Fibroblast of lung (primary cell): ENCODE results near the gene DICER1. TPM values are rescaled to one million over a fixed set of nuclear protein-coding genes. Genes with fewer than 3 reads are reported as not detected.

Experiments
- DNase-seq, 2 donors: peaks; one replicate each; pipeline versions ENCODE4 v3.0.0 to v3.0.0-alpha.2; 2010; ENCODE audit warnings: low read depth in 2 of 2
- H2AFZ ChIP-seq: 2 replicates; pipeline ENCODE4 v1.5.1; 2012; ENCODE audit warnings: low read length, control low read depth, inconsistent platforms
- H3K27ac ChIP-seq: 2 replicates; pipeline ENCODE4 v1.5.1; 2011; ENCODE audit warnings: low read length, control low read depth; ENCODE audit not compliant: insufficient read depth
- H3K27me3 ChIP-seq: 2 replicates; pipeline ENCODE4 v1.5.1; 2011; ENCODE audit warnings: mild to moderate bottlenecking, low read length; ENCODE audit not compliant: control insufficient read depth, insufficient read depth
- H3K36me3 ChIP-seq: 2 replicates; pipeline ENCODE4 v1.5.1; 2011; ENCODE audit warnings: low read length; ENCODE audit not compliant: control insufficient read depth, insufficient read depth
- H3K4me1 ChIP-seq: 2 replicates; pipeline ENCODE4 v1.5.1; 2011; ENCODE audit warnings: low read length; ENCODE audit not compliant: control insufficient read depth, insufficient read depth; ENCODE audit errors: extremely low read depth
- H3K4me2 ChIP-seq: 2 replicates; pipeline ENCODE4 v1.5.1; 2011; ENCODE audit warnings: low read length, control low read depth; ENCODE audit not compliant: insufficient read depth; ENCODE audit errors: extremely low read depth
- H3K4me3 ChIP-seq, 4 experiments: fragments of 200-600 bp in 1 of 4; sonication (generic) in 1 of 4; replicated peaks in 1 of 4; 2 replicates each; pipeline ENCODE4 v1.5.1; 2011 to 2016; ENCODE audit warnings: low read length in 4 of 4, low read depth in 3 of 4, mild to moderate bottlenecking in 3 of 4, control low read depth in 2 of 4, inconsistent platforms in 1 of 4, mixed read lengths in 1 of 4; ENCODE audit not compliant: insufficient read depth in 1 of 4; ENCODE audit errors: control extremely low read depth in 1 of 4
- H3K79me2 ChIP-seq: 2 replicates; pipeline ENCODE4 v1.5.1; 2012; ENCODE audit warnings: mild to moderate bottlenecking, low read length, inconsistent platforms; ENCODE audit not compliant: control insufficient read depth, insufficient read depth
- H3K9ac ChIP-seq: 2 replicates; pipeline ENCODE4 v1.5.1; 2011; ENCODE audit warnings: mild to moderate bottlenecking, low read length, control low read depth; ENCODE audit not compliant: insufficient read depth
- H3K9me3 ChIP-seq: 2 replicates; pipeline ENCODE4 v1.5.1; 2012; ENCODE audit warnings: low read depth, low read length; ENCODE audit not compliant: control insufficient read depth, insufficient read depth
- H4K20me1 ChIP-seq: 2 replicates; pipeline ENCODE4 v1.5.1; 2011; ENCODE audit warnings: low read length; ENCODE audit not compliant: control insufficient read depth, insufficient read depth; ENCODE audit errors: extremely low read depth
- CTCF ChIP-seq, 2 donors: IDR thresholded peaks in 1 of 2; conservative IDR thresholded peaks in 1 of 2; 1 replicate in 1 of 2; 2 replicates in 1 of 2; pipeline ENCODE4 v1.5.1; 2011 to 2012; ENCODE audit warnings: low read length in 2 of 2, control low read depth in 1 of 2, inconsistent platforms in 1 of 2, low read depth in 1 of 2, mild to moderate bottlenecking in 1 of 2
- EZH2 ChIP-seq: IDR thresholded peaks from 2 replicates; pipeline ENCODE4 v1.5.1; 2012; ENCODE audit warnings: low read length, control low read depth, mild to moderate bottlenecking; ENCODE audit errors: missing control alignments
- polyA plus RNA-seq, 2 donors: library from polyadenylated mRNA; depleted of rRNA in 1 of 2; stranded (reverse) in 1 of 2; unstranded in 1 of 2; fragments of >200 nt; gene quantifications; 2 replicates each; pipeline ENCODE4 v1.2.1, GENCODE V29; 2011 to 2012; ENCODE audit warnings: missing spikeins in 1 of 2
- total RNA-seq: library from RNA; depleted of rRNA; stranded (reverse); fragments of >200 nt; gene quantifications from 2 replicates; pipeline ENCODE4 v1.2.1, GENCODE V29; 2014

Gene DICER1
- total and polyA plus RNA-seq, 2 donors (not counting 1 experiment from before 2014, with no cell fraction given), result 20.3 to 28.7 TPM

- no peaks in the 10 kb centered on the region for H3K27me3 ChIP-seq
- no peak overlapping the region for H3K4me2 ChIP-seq
- H3K27ac ChIP-seq, result no peak overlapping the region
- DNase-seq, result no peak
- H3K36me3 ChIP-seq, result no peaks in the 10 kb centered on the region
- TF ChIP-seq CTCF (conservative IDR thresholded peaks at IDR 0.05 in 1 of 2, IDR thresholded peaks at IDR 0.05 in 1 of 2; ENCODE audit: low read depth in 1 of 2, low read length in 2 of 2) (no peak), EZH2 (no peak)
- H4K20me1 ChIP-seq, result no peaks in the 10 kb centered on the region
- H3K9ac ChIP-seq, result no peak overlapping the region
- H3K4me3 ChIP-seq, result no peak overlapping the region
- H3K4me1 ChIP-seq, result no peaks in the 10 kb centered on the region
- H2AFZ ChIP-seq, result no peak overlapping the region
- peaks cover 38% of the 10 kb centered on the region for H3K79me2 ChIP-seq
- no peaks in the 10 kb centered on the region for H3K9me3 ChIP-seq
Measured at GRCh38 chr14:95134304-95134933, 22.9 kb downstream of the DICER1 start.

- TF ChIP-seq CTCF (conservative IDR thresholded peaks at IDR 0.05 in 1 of 2, IDR thresholded peaks at IDR 0.05 in 1 of 2; ENCODE audit: low read depth in 1 of 2, low read length in 2 of 2) (no peak), EZH2 (no peak)
- Histone ChIP-seq H3K27me3 (no peaks in the 10 kb centered on the region), H3K36me3 (no peaks in the 10 kb centered on the region), H3K4me3 (no peak overlapping the region), H2AFZ (no peak overlapping the region), H4K20me1 (no peaks in the 10 kb centered on the region), H3K4me1 (no peaks in the 10 kb centered on the region), H3K27ac (no peak overlapping the region), H3K4me2 (no peak overlapping the region), H3K9me3 (no peaks in the 10 kb centered on the region), H3K9ac (no peak overlapping the region), H3K79me2 (peaks cover 32% of the 10 kb centered on the region)
- DNase-seq, result no peak
Measured at GRCh38 chr14:95133282-95133681, 24.0 kb downstream of the DICER1 start.

GRCh38 chr14:95132760-95133159 lies 24.6 kb downstream of the DICER1 start:
- H4K20me1 ChIP-seq, result no peaks in the 10 kb centered on the region
- DNase-seq, result peak in 1 of 2 donors; percentile 20
- H3K4me2 ChIP-seq, result no peak overlapping the region

More at GRCh38 chr14:95132760-95133159, 24.6 kb downstream of the DICER1 start:
- no peaks in the 10 kb centered on the region for H3K27me3 ChIP-seq
- H3K36me3 ChIP-seq, result no peaks in the 10 kb centered on the region
- peaks cover 32% of the 10 kb centered on the region for H3K79me2 ChIP-seq
- H2AFZ ChIP-seq, result no peak overlapping the region
- H3K9me3 ChIP-seq, result no peaks in the 10 kb centered on the region
- H3K27ac ChIP-seq, result no peak overlapping the region
- H3K4me3 ChIP-seq, result no peak overlapping the region
- H3K4me1 ChIP-seq, result no peaks in the 10 kb centered on the region
- no peak overlapping the region for H3K9ac ChIP-seq
- TF ChIP-seq CTCF (conservative IDR thresholded peaks at IDR 0.05 in 1 of 2, IDR thresholded peaks at IDR 0.05 in 1 of 2; ENCODE audit: low read depth in 1 of 2, low read length in 2 of 2) (no peak), EZH2 (no peak)
